CD4-positive, alpha-beta T cell treated with Interleukin-2 at 100 ng/mL for 4 hours (primary cell): ENCODE measurements around the gene SLC12A6.
"Not testable (repeated sequence)": the region's sequence is repeated elsewhere in the genome, so short reads cannot be mapped to it uniquely, and the experiment has no call there.

ENCODE experiments used
- DNase-seq: peaks from one replicate; pipeline ENCODE4 v3.0.0-alpha.2; 2020; ENCODE audit warnings: low spot score

Gene SLC12A6

DNA sequence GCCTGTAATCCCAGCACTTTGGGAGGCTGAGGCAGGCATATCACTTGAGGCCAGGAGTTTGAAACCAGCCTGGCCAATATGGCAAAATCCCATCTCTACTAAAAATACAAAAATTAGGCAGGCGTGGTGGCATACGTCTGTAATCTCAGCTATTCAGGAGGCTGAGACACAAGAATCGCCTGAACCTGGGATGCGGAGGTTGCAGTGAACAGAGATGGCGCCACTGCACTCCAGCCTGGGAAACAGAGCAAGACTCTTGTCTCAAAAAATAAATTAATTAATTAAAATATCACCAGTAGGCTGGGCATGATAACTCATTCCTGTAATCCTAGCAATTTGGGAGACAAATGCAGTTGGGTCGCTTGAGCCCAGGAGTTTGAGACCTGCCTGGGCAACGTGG, 144.3 kb downstream of the SLC12A6 start:
- DNase-seq, result not testable (repeated sequence)

DNA sequence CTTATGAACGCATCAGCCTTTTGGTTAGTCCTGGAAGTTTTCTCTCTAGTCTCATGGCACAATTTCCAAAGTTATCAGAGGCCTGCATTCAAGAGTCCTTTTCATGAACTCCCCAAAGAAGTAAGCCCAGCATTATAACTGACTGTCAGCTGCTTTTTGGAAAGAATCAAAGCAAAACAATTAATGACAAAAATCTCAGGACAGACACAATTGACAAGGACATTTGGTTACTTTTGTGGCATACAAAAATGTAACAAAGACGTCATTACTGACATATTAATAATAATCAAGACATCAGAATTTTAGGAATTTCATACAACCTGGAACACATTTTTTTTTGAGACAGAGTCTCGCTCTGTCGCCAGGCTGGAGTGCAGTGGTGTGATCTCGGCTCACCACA, 148.9 kb downstream of the SLC12A6 start:
- DNase-seq, result no peak

DNA sequence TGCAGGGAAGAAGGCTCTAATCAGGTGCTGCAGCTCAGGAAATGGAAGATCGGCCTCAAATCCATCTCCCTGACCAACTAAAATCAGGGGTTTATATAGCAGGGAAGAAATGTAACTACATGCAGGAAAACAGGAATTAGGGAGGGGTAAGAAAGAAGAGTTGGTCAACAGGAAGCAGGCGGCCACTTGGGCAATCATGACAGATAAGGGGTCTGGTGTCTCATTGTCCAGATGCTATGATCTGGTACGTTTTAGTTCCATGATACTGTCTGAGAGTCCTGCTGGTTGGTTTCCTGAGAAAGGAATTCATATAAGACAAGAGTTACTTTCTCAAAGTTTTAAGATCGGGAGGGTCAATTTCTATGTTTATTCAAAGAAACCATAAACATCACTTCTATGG, 151.9 kb downstream of the SLC12A6 start:
- DNase-seq, result no peak

DNA sequence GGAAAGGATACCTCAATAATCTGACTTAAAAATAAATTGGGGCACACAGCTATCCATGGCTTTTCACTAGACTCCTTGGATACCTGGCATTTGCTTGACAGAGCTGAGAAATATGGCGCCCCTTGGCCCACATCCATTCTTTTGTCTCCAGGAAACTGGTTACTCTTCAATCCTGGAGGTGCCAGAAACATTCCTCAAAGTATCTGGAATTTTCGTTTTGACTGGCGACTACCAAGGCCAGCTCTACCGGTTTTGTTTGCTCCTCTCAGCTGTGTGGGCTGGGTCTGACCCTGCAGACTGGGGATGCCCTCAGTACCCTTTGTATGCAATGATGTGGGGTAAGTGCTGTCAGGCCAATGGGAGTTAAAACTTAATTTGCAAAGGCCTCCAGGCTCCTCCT, 154.6 kb downstream of the SLC12A6 start:
- no peak for DNase-seq
